NT2/D1 (cell line): ENCODE results near the gene NECTIN1.

Experiments
- DNase-seq: peaks from one replicate; pipeline ENCODE4 v3.0.0-alpha.2; 2011; ENCODE audit warnings: low read depth, low spot score
- H3K27me3 ChIP-seq: 2 replicates; pipeline ENCODE4 v1.6.0; 2011; ENCODE audit warnings: mild to moderate bottlenecking; ENCODE audit not compliant: insufficient read length, insufficient read depth
- H3K36me3 ChIP-seq: 2 replicates; pipeline ENCODE4 v1.6.1; 2011; ENCODE audit warnings: mild to moderate bottlenecking, low read length, mixed read lengths; ENCODE audit not compliant: insufficient read depth, insufficient read length
- H3K4me1 ChIP-seq: 2 replicates; pipeline ENCODE4 v1.5.1; 2011; ENCODE audit not compliant: insufficient read depth, insufficient read length
- H3K4me3 ChIP-seq: 2 replicates; pipeline ENCODE4 v1.5.1; 2011; ENCODE audit warnings: low read depth; ENCODE audit not compliant: insufficient read length
- H3K9ac ChIP-seq: 2 replicates; pipeline ENCODE4 v1.6.0; 2011; ENCODE audit warnings: low read depth; ENCODE audit not compliant: insufficient read length
- H3K9me3 ChIP-seq: 2 replicates; pipeline ENCODE4 v1.5.1; 2011; ENCODE audit warnings: mild to moderate bottlenecking, low read length; ENCODE audit not compliant: insufficient read depth
- SUZ12 ChIP-seq: IDR thresholded peaks from 2 replicates; pipeline ENCODE4 v1.6.1; 2011; ENCODE audit not compliant: insufficient read length, insufficient read depth; ENCODE audit errors: extremely low read depth
- YY1 ChIP-seq: IDR thresholded peaks from 2 replicates; pipeline ENCODE4 v1.6.1; 2011; ENCODE audit not compliant: insufficient read length, insufficient read depth
- ZNF274 ChIP-seq: IDR thresholded peaks from 2 replicates; pipeline ENCODE4 v1.6.1; 2011; ENCODE audit warnings: mild to moderate bottlenecking, low read depth, low read length

The NECTIN1 gene

DNA sequence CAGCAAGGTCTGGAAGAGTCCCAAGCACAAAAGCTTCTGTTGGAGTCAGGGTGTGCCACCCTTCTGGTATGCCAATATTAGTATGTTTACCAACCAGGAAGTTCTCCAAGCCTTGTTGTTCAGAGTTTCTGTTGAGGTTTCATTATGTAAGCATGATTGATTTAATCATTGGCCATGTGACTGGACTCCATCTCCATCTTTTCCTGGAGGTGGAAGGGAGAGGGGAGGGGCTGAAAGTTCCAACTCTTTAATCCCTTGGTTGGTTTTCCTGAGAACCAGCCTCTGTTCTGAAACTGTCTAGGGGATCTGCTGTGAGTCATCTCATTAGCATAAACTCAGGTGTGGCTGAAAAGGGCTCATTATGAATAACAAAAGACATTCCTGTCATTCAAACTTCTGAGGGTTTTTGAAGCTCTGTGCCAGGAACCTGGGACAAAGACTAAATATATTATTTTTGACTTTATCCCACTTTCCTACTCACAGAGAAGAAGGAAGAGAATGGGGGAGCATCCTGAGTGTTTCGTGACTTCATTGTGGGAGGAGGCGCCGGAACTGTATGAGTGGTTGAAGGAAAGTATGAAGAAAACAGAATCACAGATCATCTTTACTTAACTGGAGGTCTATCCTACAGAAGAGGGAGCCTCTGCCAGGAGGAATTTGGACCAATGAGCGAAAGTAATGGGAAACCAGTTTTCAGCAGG is 138.2 kb downstream of the NECTIN1 start:
- Histone ChIP-seq H3K4me1 (peaks cover 2% of the 10 kb centered on the region), H3K9me3 (no peaks in the 10 kb centered on the region), H3K27me3 (no peaks in the 10 kb centered on the region), H3K36me3 (no peaks in the 10 kb centered on the region), H3K9ac (no peak overlapping the region), H3K4me3 (no peak overlapping the region)
- peak; percentile 86 for DNase-seq
- no peak for TF ChIP-seq SUZ12
- TF ChIP-seq YY1 = no peak
- no peak for TF ChIP-seq ZNF274

DNA sequence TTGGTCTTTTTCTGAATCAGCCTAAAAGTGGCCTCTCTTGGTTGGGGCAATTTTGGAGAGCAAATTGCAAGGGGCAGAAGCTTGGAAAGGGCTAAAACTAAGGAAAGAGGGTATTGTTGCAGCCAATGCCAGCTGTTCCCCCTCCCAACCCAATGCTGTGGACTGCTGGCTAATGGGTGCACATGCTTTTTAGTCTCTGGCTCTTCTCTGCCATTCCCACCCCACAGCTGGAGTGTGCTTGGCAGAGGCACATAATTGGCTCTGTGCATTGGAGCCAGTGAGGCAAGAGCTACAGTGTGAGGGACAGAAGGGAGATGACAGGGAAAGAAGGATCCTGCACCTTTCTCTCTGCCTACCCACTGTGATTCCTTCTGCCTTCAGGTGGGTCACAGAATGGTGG is 140.0 kb downstream of the NECTIN1 start:
- no peaks in the 10 kb centered on the region for H3K9me3 ChIP-seq
- no peaks in the 10 kb centered on the region for H3K27me3 ChIP-seq
- no peak overlapping the region for H3K9ac ChIP-seq
- H3K36me3 ChIP-seq = no peaks in the 10 kb centered on the region
- no peak overlapping the region for H3K4me3 ChIP-seq
- TF ChIP-seq YY1 (no peak), SUZ12 (no peak)
- peaks cover 2% of the 10 kb centered on the region for H3K4me1 ChIP-seq
- DNase-seq = no peak
